Fibroblast of lung (primary cell): Measurements from ENCODE around the gene ERCC1.

ENCODE experiments used
- CTCF ChIP-seq, 2 donors: IDR thresholded peaks in 1 of 2; conservative IDR thresholded peaks in 1 of 2; 1 replicate in 1 of 2; 2 replicates in 1 of 2; pipeline ENCODE4 v1.5.1; 2011 to 2012; ENCODE audit warnings: low read length in 2 of 2, control low read depth in 1 of 2, inconsistent platforms in 1 of 2, low read depth in 1 of 2, mild to moderate bottlenecking in 1 of 2
- EZH2 ChIP-seq: IDR thresholded peaks from 2 replicates; pipeline ENCODE4 v1.5.1; 2012; ENCODE audit warnings: low read length, control low read depth, mild to moderate bottlenecking; ENCODE audit errors: missing control alignments

GRCh38 chr19:45445139-45445538 is 21.4 kb upstream of the ERCC1 start:
- TF ChIP-seq CTCF (conservative IDR thresholded peaks at IDR 0.05 in 1 of 2, IDR thresholded peaks at IDR 0.05 in 1 of 2; ENCODE audit: low read depth in 1 of 2, low read length in 2 of 2) (no peak), EZH2 (no peak)
